Measurements from ENCODE around the gene PDS5B.
"Not testable (repeated sequence)": the region's sequence is repeated elsewhere in the genome, so short reads cannot be mapped to it uniquely, and the experiment has no call there.

PDS5B gene

GRCh38 chr13:32729097-32729496, 142.8 kb downstream of the PDS5B start:
- not testable (repeated sequence) for DNase-seq, ATAC-seq

GRCh38 chr13:32731074-32731473, 144.8 kb downstream of the PDS5B start:
- ATAC-seq (peak; percentile 17), DNase-seq (no peak)

GRCh38 chr13:32731576-32731975, 145.3 kb downstream of the PDS5B start:
- peak; percentile 6 for DNase-seq
- peak; percentile 89 for ATAC-seq

- DNase-seq (no peak), ATAC-seq (no peak)
These were observed 147.4 kb downstream of the PDS5B start for GRCh38 chr13:32733690-32734089.

GRCh38 chr13:32734511-32734910, 148.3 kb downstream of the PDS5B start:
- ATAC-seq (peak; percentile 68), DNase-seq (peak; percentile 16)

- ATAC-seq = no peak
These were observed 149.6 kb downstream of the PDS5B start for GRCh38 chr13:32735859-32736258.

GRCh38 chr13:32736648-32737047, 150.4 kb downstream of the PDS5B start:
- ATAC-seq (no peak), DNase-seq (no peak)

More at GRCh38 chr13:32735859-32736258, 149.6 kb downstream of the PDS5B start:
- DNase-seq = no peak

- ATAC-seq (peak; percentile 65), DNase-seq (no peak)
These were observed 150.9 kb downstream of the PDS5B start for GRCh38 chr13:32737111-32737571.

GRCh38 chr13:32737679-32738078, 151.4 kb downstream of the PDS5B start:
- ATAC-seq (no peak), DNase-seq (no peak)

GRCh38 chr13:32745509-32745908, 159.3 kb downstream of the PDS5B start:
- ATAC-seq (no peak), DNase-seq (no peak)

- DNase-seq = no peak
- ATAC-seq = no peak
These were observed 160.2 kb downstream of the PDS5B start for GRCh38 chr13:32746474-32746873.

- ATAC-seq (no peak), DNase-seq (no peak)
These were observed 162.1 kb downstream of the PDS5B start for GRCh38 chr13:32748305-32748704.

GRCh38 chr13:32751340-32751739, 165.1 kb downstream of the PDS5B start:
- DNase-seq (no peak), ATAC-seq (no peak)

GRCh38 chr13:32752311-32752710, 166.1 kb downstream of the PDS5B start:
- no peak for DNase-seq
- ATAC-seq = no peak

- DNase-seq (no peak), ATAC-seq (no peak)
These were observed 166.8 kb downstream of the PDS5B start for GRCh38 chr13:32752997-32753606.

GRCh38 chr13:32754179-32754578, 167.9 kb downstream of the PDS5B start:
- ATAC-seq = no peak

GRCh38 chr13:32759152-32759551, 172.9 kb downstream of the PDS5B start:
- no peak for ATAC-seq
- no peak for DNase-seq

More at GRCh38 chr13:32754179-32754578, 167.9 kb downstream of the PDS5B start:
- no peak for DNase-seq

- DNase-seq (no peak), ATAC-seq (no peak)
These were observed 175.2 kb downstream of the PDS5B start for GRCh38 chr13:32761472-32761871.

- no peak for ATAC-seq
- DNase-seq = no peak
These were observed 192.9 kb downstream of the PDS5B start for GRCh38 chr13:32779119-32779518.

- no peak for ATAC-seq
- DNase-seq = no peak
These were observed 195.7 kb downstream of the PDS5B start for GRCh38 chr13:32781906-32782305.

GRCh38 chr13:32783067-32783466, 196.8 kb downstream of the PDS5B start:
- ATAC-seq (peak; percentile 98), DNase-seq (no peak)

GRCh38 chr13:32790731-32791130, 204.5 kb downstream of the PDS5B start:
- DNase-seq (no peak), ATAC-seq (no peak)

- ATAC-seq (peak; percentile 96), DNase-seq (peak; percentile 37)
These were observed 205.4 kb downstream of the PDS5B start for GRCh38 chr13:32791545-32792172.

GRCh38 chr13:32796754-32797153, 210.5 kb downstream of the PDS5B start:
- no peak for ATAC-seq
- no peak for DNase-seq
